ENCODE measurements around the gene GAS7. TPM values are rescaled to one million over a fixed set of nuclear protein-coding genes. Genes with fewer than 3 reads are reported as not detected.

GAS7 gene
- total RNA-seq, 2 experiments from 2014 or later = 1.6 to 2.1 TPM

- no peak for ATAC-seq
- peaks cover 8% of the 10 kb centered on the region for H3K36me3 Mint-ChIP-seq (ENCODE audit: low read depth)
- TF ChIP-seq CTCF (IDR thresholded peaks at IDR 0.05) = no peak
- POLR2A ChIA-PET = interaction anchor here (0.7 kb wide), 1 partner anchor 695 kb away, joined by 3 read pairs; no protein-coding TSS in a partner anchor
- no peaks in the 10 kb centered on the region for H3K4me1 Mint-ChIP-seq (ENCODE audit: low read depth)
- intact Hi-C loops (cut with micrococcal nuclease) = no loop called here
- H3K4me3 Mint-ChIP-seq = no peak overlapping the region
- CTCF ChIA-PET = interaction anchor here (2.0 kb wide), 1 partner anchor 33 kb away, joined by 6 read pairs; no protein-coding TSS in a partner anchor
- peaks cover 15% of the 10 kb centered on the region for H3K27me3 Mint-ChIP-seq
- no peak overlapping the region for H3K27ac Mint-ChIP-seq
- peaks cover 26% of the 10 kb centered on the region for H3K9me3 Mint-ChIP-seq
- no peak for DNase-seq
Observed at GRCh38 chr17:10193632-10194031, 4.8 kb downstream of the GAS7 start.

DNA sequence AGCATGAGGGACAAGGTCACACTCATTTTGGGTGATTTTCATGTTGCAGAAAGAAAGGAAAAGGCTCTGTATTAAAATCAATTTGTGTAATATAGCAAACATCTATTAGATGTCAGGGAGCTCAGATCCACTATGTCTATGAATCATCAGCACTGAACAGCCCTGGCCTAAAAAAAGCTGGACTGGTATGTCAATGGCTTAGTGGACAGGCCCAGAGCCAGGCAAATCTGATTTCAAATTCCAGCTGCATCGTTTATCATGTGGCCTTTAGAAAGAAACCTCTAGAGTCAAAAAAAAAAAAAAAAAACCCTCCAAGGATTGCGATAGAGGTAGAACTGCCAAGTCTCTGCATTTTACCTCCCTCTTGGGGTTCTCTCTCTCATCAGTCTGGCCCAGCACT, 5.4 kb downstream of the GAS7 start:
- no peak overlapping the region for H3K4me3 Mint-ChIP-seq
- peaks cover 14% of the 10 kb centered on the region for H3K27me3 Mint-ChIP-seq
- no peak for TF ChIP-seq CTCF (IDR thresholded peaks at IDR 0.05)
- peaks cover 8% of the 10 kb centered on the region for H3K36me3 Mint-ChIP-seq (ENCODE audit: low read depth)
- ChIA-PET CTCF (interaction anchor here (2.0 kb wide), 1 partner anchor 33 kb away, joined by 6 read pairs; no protein-coding TSS in a partner anchor), POLR2A (interaction anchor here (0.7 kb wide), 1 partner anchor 694 kb away, joined by 3 read pairs; no protein-coding TSS in a partner anchor)
- no peak overlapping the region for H3K27ac Mint-ChIP-seq
- intact Hi-C loops (cut with micrococcal nuclease) = no loop called here
- DNase-seq (no peak), ATAC-seq (no peak)
- no peaks in the 10 kb centered on the region for H3K4me1 Mint-ChIP-seq (ENCODE audit: low read depth)
- H3K9me3 Mint-ChIP-seq = peaks cover 26% of the 10 kb centered on the region

- no peaks in the 10 kb centered on the region for H3K4me1 Mint-ChIP-seq (ENCODE audit: low read depth)
- no peak for DNase-seq
- no peak overlapping the region for H3K4me3 Mint-ChIP-seq
- H3K27me3 Mint-ChIP-seq = peaks cover 14% of the 10 kb centered on the region
- intact Hi-C loops (cut with micrococcal nuclease) = no loop called here
- no peak overlapping the region for H3K27ac Mint-ChIP-seq
- no peak for TF ChIP-seq CTCF (IDR thresholded peaks at IDR 0.05)
- POLR2A ChIA-PET = no interaction called here
- CTCF ChIA-PET = interaction anchor here (2.0 kb wide), 1 partner anchor 34 kb away, joined by 6 read pairs; no protein-coding TSS in a partner anchor
- peaks cover 26% of the 10 kb centered on the region for H3K9me3 Mint-ChIP-seq
- ATAC-seq = no peak
- peaks cover 8% of the 10 kb centered on the region for H3K36me3 Mint-ChIP-seq (ENCODE audit: low read depth)
Observed at GRCh38 chr17:10192461-10192860, 5.9 kb downstream of the GAS7 start.

DNA sequence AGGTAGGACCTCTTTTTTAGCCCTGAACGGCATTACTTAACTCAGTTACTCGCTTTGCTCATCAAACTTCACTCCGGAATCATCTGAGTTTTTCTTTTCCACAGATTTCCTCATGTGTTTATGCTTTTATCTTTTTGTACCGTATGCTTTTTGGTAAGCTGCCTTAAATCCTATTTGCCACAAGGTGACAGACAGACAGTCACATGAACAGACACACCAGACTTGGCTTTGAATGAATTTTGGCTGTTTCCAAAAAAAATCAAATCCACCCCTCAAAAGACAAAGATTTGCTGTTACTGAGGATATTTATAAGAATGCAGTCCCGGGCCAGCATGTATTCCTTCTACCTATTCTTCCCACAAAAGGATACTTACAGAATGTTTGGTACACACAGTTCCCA, 10.9 kb downstream of the GAS7 start:
- ChIA-PET POLR2A (interaction anchor here (0.6 kb wide), 1 partner anchor 31 kb away, joined by 3 read pairs; no protein-coding TSS in a partner anchor), CTCF (interaction anchor here (1.0 kb wide), 1 partner anchor 38 kb away, joined by 4 read pairs; no protein-coding TSS in a partner anchor)
- Mint-ChIP-seq H3K9me3 (peaks cover 4% of the 10 kb centered on the region), H3K4me3 (no peak overlapping the region), H3K27ac (no peak overlapping the region), H3K27me3 (no peaks in the 10 kb centered on the region), H3K4me1 (ENCODE audit: low read depth) (no peaks in the 10 kb centered on the region), H3K36me3 (ENCODE audit: low read depth) (no peaks in the 10 kb centered on the region)
- DNase-seq (no peak), ATAC-seq (no peak)
- intact Hi-C loops (cut with micrococcal nuclease) = no loop called here
- TF ChIP-seq CTCF (IDR thresholded peaks at IDR 0.05) = no peak

GRCh38 chr17:10186771-10187410, 11.5 kb downstream of the GAS7 start:
- H3K27ac Mint-ChIP-seq = no peak overlapping the region
- H3K4me3 Mint-ChIP-seq = no peak overlapping the region
- intact Hi-C loops (cut with micrococcal nuclease) = no loop called here
- DNase-seq (no peak), ATAC-seq (no peak)
- no peaks in the 10 kb centered on the region for H3K4me1 Mint-ChIP-seq (ENCODE audit: low read depth)
- peaks cover under 1% of the 10 kb centered on the region for H3K9me3 Mint-ChIP-seq
- no peak for TF ChIP-seq CTCF (IDR thresholded peaks at IDR 0.05)
- POLR2A ChIA-PET = no interaction called here
- H3K27me3 Mint-ChIP-seq = no peaks in the 10 kb centered on the region
- CTCF ChIA-PET = no interaction called here
- H3K36me3 Mint-ChIP-seq (ENCODE audit: low read depth) = no peaks in the 10 kb centered on the region
